ENCODE data around the gene UHRF1.

DNA sequence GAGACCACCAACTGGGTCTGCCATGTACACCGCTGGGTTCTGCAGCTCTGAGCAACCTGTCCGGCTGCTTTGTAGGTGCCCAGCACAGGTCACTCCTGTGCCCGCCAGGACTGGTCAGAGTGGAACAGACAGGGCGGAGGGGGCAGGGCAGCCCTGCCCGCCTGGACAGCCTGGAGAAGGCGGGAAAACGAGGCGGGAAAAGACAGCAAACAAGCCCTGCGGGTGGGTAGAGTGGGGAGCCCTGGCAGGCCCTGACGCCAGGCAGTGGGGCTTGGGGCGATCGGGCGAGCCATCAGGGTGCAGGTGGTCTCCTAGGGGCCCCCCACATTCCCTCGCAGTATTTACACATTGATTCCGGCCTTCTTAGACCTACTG lies 533 bp upstream of the UHRF1 start:
- TF ChIP-seq POLR2A (IDR thresholded peaks at IDR 0.05), result no peak
- TF ChIP-seq, protein P1, sequence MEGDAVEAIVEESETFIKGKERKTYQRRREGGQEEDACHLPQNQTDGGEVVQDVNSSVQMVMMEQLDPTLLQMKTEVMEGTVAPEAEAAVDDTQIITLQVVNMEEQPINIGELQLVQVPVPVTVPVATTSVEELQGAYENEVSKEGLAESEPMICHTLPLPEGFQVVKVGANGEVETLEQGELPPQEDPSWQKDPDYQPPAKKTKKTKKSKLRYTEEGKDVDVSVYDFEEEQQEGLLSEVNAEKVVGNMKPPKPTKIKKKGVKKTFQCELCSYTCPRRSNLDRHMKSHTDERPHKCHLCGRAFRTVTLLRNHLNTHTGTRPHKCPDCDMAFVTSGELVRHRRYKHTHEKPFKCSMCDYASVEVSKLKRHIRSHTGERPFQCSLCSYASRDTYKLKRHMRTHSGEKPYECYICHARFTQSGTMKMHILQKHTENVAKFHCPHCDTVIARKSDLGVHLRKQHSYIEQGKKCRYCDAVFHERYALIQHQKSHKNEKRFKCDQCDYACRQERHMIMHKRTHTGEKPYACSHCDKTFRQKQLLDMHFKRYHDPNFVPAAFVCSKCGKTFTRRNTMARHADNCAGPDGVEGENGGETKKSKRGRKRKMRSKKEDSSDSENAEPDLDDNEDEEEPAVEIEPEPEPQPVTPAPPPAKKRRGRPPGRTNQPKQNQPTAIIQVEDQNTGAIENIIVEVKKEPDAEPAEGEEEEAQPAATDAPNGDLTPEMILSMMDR (IDR thresholded peaks at IDR 0.05), result no peak
- TF ChIP-seq POLR2AphosphoS5 (IDR thresholded peaks at IDR 0.05), result no peak

Measured in breast epithelium (tissue), 3 donors.